ENCODE data around the gene SPAAR. TPM values are rescaled to one million over a fixed set of nuclear protein-coding genes. Genes with fewer than 3 reads are reported as not detected.

SPAAR gene
- polyA plus RNA-seq, 1 experiment, result 0.32 TPM

DNA sequence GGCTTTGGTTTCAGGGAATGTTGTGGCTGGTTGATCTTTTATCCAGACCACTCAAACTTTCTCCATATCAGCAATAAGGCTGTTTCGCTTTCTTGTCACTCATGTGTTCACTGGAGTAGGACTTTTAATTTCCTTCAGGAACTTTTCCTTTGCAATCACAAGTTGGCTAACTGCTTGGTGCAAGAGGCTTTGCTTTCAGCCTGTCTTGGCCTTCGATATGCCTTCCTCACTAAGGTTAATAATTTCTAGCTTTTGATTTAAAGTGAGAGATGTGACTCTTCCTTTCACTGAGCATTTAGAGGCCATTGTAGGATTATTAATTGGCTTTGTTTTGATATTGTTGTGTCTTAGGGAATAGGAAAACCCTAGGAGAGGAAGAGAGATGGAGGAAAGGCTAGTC, 10.3 kb upstream of the SPAAR start:
- Histone ChIP-seq H3K27me3 (ENCODE audit: control insufficient read depth, insufficient read depth, low read length) (peaks cover 7% of the 10 kb centered on the region; the same call in 1 of the 2 replicates), H3K36me3 (ENCODE audit: control insufficient read depth, insufficient read depth, low read length) (no peaks in the 10 kb centered on the region), H3K4me3 (ENCODE audit: low read depth, low read length) (no peak overlapping the region)
- CTCF ChIA-PET, result interaction anchor here (1.1 to 1.9 kb wide), 7 partner anchors 11 to 109 kb away, joined by 3 to 7 read pairs (median 3); no protein-coding TSS in a partner anchor
- DNase-seq (ENCODE audit: low read depth), result no peak
- TF ChIP-seq, protein P1, sequence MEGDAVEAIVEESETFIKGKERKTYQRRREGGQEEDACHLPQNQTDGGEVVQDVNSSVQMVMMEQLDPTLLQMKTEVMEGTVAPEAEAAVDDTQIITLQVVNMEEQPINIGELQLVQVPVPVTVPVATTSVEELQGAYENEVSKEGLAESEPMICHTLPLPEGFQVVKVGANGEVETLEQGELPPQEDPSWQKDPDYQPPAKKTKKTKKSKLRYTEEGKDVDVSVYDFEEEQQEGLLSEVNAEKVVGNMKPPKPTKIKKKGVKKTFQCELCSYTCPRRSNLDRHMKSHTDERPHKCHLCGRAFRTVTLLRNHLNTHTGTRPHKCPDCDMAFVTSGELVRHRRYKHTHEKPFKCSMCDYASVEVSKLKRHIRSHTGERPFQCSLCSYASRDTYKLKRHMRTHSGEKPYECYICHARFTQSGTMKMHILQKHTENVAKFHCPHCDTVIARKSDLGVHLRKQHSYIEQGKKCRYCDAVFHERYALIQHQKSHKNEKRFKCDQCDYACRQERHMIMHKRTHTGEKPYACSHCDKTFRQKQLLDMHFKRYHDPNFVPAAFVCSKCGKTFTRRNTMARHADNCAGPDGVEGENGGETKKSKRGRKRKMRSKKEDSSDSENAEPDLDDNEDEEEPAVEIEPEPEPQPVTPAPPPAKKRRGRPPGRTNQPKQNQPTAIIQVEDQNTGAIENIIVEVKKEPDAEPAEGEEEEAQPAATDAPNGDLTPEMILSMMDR (IDR thresholded peaks at IDR 0.05; ENCODE audit: insufficient read depth, low read depth, low read length), result no peak
- POLR2A ChIA-PET, result no interaction called here

DNA sequence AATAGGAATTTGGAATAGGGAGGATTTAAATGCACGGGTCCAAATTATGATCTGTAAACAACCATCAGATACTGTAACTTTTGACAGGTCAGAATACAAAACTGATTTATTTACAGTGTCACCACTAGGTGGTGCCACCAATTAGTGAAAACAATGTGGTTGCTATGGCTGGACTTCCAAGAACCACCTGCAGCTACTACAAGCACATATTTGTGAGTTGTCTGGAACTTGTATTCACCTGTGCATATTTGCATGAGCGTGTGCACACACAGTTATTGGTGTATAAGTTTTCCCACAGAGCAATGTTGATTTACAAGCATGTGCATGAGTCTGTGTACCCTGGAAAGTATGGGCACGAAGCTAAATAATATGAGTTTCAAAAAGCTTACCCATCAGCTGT, 6.2 kb upstream of the SPAAR start:
- Histone ChIP-seq H3K36me3 (ENCODE audit: control insufficient read depth, insufficient read depth, low read length) (no peaks in the 10 kb centered on the region), H3K27me3 (ENCODE audit: control insufficient read depth, insufficient read depth, low read length) (peaks cover 2% of the 10 kb centered on the region; the same call in 1 of the 2 replicates), H3K4me3 (ENCODE audit: low read depth, low read length) (no peak overlapping the region)
- TF ChIP-seq, protein P1 (IDR thresholded peaks at IDR 0.05; ENCODE audit: insufficient read depth, low read depth, low read length), result peak; percentile 52
- CTCF ChIA-PET, result interaction anchor here (0.8 to 8.0 kb wide), 28 partner anchors 8 to 246 kb away, joined by 3 to 170 read pairs (median 4); partner anchors contain the start of gene SPAG8
- DNase-seq (ENCODE audit: low read depth), result no peak
- POLR2A ChIA-PET, result no interaction called here

DNA sequence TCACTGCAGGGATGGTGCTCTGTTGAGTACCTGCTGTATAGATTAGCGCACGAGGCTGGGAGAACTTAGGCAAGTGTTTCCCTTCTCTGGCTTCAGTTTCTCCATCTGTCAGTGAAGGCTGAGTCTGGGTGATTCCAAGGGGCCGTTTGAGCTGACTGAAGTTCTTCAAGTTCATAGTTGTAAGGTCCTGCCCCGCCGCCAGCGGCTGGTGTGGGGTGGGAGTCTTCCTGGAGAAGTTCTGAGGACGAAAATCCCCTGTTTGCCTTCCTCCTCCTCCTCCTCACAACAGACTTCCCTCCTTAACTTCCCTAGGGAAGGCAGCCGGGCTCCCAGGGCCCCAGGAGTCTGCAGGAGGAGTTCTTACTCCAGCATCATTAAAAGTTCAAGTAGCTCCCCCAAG, 5.0 kb upstream of the SPAAR start:
- POLR2A ChIA-PET, result no interaction called here
- TF ChIP-seq, protein P1 (IDR thresholded peaks at IDR 0.05; ENCODE audit: insufficient read depth, low read depth, low read length), result no peak
- DNase-seq (ENCODE audit: low read depth), result no peak
- H3K27me3 ChIP-seq (ENCODE audit: control insufficient read depth, insufficient read depth, low read length), result peaks cover 2% of the 10 kb centered on the region; the same call in 1 of the 2 replicates
- no peak overlapping the region for H3K4me3 ChIP-seq (ENCODE audit: low read depth, low read length)
- no peaks in the 10 kb centered on the region for H3K36me3 ChIP-seq (ENCODE audit: control insufficient read depth, insufficient read depth, low read length)
- CTCF ChIA-PET, result interaction anchor here (1.3 to 8.0 kb wide), 6 partner anchors 12 to 262 kb away, joined by 3 to 170 read pairs (median 8); no protein-coding TSS in a partner anchor

DNA sequence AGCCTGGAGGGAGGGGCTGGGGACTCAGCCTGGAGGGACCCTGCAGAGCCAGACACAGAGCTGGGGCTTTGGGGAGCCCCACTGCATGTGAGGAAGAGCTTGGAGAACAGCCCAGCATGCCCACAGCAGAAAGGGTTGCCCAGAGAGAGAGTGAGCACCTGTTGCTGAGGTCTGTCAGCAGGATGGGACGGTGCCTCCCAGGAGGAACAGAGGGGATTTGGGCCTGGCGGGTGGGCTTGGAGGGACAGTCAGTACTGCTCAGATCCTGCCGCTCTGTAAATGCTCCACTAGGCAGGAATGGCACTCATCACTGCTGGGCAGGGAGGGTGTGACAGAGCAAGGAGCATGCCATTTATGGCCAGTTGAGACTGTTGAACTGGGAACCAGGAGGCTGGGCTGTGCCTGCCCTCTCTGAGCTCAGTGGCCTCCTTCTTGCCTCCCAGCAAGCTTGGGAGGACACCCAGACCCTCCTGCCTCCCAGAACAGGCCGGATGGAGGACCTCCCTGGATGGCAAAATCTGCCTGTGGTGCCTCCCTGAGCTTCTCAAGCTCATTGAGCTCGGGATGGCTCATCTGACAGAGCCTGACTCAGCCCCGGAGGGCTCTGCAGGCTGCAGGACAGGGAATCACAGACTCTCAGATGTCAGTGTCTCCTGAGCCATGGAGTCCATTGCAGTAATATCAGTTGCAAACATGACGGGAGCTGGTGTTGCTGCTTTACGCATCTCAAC, 4.1 kb upstream of the SPAAR start:
- TF ChIP-seq, protein P1 (IDR thresholded peaks at IDR 0.05; ENCODE audit: insufficient read depth, low read depth, low read length), result no peak
- Histone ChIP-seq H3K36me3 (ENCODE audit: control insufficient read depth, insufficient read depth, low read length) (no peaks in the 10 kb centered on the region), H3K27me3 (ENCODE audit: control insufficient read depth, insufficient read depth, low read length) (peaks cover 2% of the 10 kb centered on the region; the same call in 1 of the 2 replicates), H3K4me3 (ENCODE audit: low read depth, low read length) (no peak overlapping the region)
- no peak for DNase-seq (ENCODE audit: low read depth)
- CTCF ChIA-PET, result interaction anchor here (0.5 to 8.0 kb wide), 12 partner anchors 13 to 261 kb away, joined by 3 to 170 read pairs (median 5); no protein-coding TSS in a partner anchor
- POLR2A ChIA-PET, result no interaction called here

DNA sequence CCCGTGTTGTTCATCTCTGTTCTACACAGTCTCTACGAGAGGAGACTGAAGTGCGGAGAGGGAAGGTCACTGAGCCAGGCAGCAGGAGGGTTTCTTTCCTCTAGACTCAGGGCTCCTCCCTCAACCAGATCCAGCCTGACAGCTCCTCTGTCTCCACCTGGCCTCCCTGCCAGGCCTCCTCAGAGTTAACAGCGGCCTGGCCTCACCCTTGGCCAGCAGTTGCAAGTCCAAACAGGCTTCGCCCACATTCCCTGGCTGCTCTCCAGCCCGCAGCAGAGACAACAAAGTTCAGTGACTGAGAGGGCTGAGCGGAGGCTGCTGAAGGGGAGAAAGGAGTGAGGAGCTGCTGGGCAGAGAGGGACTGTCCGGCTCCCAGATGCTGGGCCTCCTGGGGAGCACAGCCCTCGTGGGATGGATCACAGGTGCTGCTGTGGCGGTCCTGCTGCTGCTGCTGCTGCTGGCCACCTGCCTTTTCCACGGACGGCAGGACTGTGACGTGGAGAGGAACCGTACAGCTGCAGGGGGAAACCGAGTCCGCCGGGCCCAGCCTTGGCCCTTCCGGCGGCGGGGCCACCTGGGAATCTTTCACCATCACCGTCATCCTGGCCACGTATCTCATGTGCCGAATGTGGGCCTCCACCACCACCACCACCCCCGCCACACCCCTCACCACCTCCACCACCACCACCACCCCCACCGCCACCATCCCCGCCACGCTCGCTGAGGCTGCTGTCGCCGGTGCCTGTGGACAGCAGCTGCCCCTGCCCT, 3.2 kb upstream of the SPAAR start, which contains the start of gene HRCT1:
HRCT1 (plus strand) TSS at position 291 of the 768 bp plus-strand sequence; CDS start at position 377, 86 bp downstream.
- H3K27me3 ChIP-seq (ENCODE audit: control insufficient read depth, insufficient read depth, low read length), result peaks cover 2% of the 10 kb centered on the region; the same call in 1 of the 2 replicates
- CTCF ChIA-PET, result interaction anchor here (0.5 to 8.0 kb wide), 15 partner anchors 14 to 260 kb away, joined by 3 to 170 read pairs (median 5); partner anchors contain the start of gene NPR2
- TF ChIP-seq, protein P1 (IDR thresholded peaks at IDR 0.05; ENCODE audit: insufficient read depth, low read depth, low read length), result no peak
- no peak within 1 kb of the TSS for H3K4me3 ChIP-seq (ENCODE audit: low read depth, low read length)
- no peaks in the 10 kb centered on the region for H3K36me3 ChIP-seq (ENCODE audit: control insufficient read depth, insufficient read depth, low read length)
- DNase-seq (ENCODE audit: low read depth), result peak; percentile 72
- POLR2A ChIA-PET, result interaction anchor here (0.6 kb wide), 1 partner anchor 18 kb away, joined by 3 read pairs; no protein-coding TSS in a partner anchor
